Putamen (tissue), 1 donor: ENCODE results near the gene ARHGAP26.

Source experiments
- DNase-seq: peaks from one replicate; pipeline ENCODE4 v3.0.0-alpha.2; 2016; ENCODE audit warnings: low spot score

The ARHGAP26 gene

DNA sequence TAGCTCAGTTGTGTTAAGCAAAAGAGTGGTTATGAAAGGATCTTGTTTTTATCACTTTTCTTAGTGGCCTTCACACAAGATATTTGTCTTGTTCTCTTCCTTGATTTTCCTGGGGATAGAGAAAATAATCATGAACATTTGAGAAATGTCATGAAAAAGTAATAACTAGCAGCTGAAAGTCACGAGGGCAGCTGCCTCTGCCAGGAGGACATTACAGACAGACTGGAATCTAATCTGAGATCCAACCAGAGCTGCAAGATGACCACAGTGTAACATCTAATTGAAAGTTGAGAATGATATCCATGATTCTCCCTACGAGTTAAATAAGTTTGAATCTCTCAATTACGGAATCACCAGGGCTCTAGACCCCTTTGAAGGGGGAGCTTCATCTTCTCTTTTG, 274.9 kb downstream of the ARHGAP26 start:
- no peak for DNase-seq

DNA sequence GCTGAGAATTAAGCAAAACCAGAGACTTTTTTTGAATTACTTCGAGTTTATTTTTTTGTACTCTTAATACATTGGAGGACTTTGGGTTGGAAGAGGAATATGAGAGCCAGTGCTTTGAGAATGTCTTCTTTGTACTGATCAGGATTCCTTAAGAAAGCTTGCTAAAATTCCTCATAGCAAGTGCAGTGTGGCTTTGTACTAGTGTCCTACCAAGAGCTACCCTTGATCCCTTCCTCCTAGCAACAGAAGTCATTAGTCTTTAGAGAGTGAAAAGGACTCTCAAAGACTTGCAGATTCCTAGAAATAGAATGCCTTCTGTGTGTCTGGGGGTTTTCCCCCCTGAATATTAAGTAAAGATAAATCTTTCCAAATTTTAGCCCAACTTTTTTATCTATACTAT, 276.1 kb downstream of the ARHGAP26 start:
- no peak for DNase-seq

DNA sequence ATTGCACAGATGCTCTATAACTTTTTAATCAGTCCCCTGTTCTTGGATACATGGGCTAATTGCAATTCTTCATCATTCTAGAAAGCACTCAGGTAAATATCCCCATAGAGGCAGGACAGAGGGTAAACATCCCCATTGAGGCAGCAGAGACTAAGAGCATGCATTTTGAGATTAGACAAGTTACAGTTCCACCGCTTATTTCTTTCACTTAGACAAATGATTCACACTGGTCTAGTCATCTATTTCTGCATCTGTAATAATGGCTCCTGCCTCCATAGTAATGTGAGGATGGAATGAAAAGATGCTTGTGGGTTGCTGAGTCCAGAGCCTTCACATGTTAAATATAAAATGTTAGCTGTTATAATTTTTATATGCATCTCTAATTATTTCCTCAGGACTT, 276.9 kb downstream of the ARHGAP26 start:
- no peak for DNase-seq

DNA sequence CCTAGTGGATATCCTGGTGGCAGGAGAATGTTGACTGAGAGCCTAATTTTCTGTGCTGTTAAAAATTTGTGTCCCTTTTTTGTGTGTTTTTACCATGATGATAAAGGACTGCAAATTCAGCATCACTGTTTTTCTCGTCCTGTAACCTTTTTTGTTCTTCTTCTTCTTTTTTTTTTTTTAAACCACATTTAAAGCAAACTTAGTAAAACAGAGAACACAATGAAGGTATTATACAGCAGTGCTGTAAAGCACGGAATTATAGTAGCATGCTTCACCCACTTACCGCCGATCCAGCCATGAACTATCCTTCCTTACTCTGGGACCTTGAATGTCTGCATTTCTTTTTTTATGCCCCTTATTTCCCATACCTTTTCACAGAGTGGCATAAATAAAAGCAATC, 280.0 kb downstream of the ARHGAP26 start:
- DNase-seq = no peak

DNA sequence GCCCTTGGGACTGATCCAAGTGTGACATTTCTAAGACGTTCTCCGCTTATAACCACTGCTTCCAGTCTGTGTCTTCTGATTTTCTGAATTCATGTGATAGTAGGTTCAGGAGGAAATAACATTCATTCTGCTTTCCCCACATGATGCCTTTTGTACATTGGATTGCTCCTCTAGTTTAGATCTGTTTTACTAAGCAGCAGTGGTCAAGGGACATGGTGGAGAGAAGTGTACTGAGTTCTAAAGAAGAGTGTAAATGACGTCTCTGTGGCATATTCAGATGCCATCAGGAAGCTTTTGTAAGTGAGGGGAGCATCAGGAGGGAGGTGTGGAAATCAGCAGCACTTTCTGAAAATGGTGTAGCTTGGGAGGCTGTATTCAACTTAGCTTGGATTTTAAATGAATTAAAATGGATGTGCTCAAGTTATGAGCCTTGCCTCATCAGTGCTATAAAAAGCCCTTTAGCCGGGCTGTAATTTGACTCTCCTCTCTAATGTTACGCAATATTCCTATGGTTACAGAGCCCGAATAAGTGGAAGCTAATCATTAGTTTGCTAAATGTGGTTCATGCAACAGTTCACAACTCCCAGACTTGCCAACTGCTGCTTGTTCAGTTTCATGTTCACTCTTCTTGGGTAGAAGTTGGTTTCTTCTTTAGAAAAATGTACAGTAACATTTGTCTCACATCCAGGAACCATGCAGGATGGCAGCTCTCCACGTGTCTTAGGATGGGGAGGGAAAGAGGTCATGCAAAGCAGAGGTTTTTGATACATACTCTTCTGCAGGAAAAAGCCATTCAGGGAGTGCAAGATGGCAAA, 281.3 kb downstream of the ARHGAP26 start:
- DNase-seq = no peak

DNA sequence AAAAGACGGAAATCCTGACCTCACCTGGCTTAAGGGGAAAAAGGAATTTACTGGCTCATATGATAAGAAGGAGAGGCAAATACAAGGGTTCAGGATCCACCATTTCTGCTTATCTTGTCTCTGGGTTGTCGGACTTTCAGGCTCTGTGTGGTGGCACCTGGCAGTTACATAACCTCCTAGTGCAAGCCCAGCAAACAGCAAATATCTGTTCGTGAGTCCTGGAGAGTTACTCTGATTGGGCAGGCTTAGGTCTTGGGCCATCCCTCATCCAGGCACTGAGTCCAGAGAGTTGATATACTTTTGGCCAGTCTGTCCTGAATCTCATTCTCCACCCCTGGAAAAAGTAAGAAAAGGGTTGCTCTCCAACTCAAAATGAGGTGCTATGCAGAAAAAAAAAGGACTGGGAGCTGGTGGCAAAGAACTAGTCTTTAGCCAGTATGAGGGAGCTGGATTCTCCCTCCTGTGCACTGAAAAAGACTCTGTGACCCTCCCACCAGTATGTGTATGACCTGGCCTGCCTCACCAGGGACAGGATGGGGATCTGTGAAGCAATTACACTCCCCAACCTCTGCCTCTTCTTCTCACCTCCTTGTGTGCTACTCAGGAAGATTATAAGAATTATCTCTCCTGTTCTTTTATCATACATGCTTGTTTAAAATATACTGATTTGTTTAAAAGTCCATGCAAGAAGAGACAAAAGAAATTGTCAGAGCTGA, 282.9 kb downstream of the ARHGAP26 start:
- no peak for DNase-seq

DNA sequence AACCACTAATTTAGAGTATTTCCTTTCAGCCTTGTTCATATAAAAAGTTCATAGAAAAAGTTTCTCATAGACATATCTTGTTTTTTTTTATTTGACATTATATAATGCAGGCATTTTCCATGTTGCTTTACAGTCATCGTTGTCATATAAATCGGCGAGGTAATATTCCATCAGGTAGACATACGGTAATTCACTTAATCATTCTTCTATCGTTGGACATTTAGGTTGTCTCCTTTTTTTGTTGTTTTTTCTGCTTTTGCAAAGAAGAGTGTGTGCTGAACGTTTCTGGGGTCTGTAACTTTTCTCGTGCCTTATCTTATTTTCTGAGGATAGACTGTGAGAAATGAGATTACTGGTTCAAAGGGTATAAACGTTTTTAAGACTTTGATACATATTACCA, 283.6 kb downstream of the ARHGAP26 start:
- DNase-seq = no peak

DNA sequence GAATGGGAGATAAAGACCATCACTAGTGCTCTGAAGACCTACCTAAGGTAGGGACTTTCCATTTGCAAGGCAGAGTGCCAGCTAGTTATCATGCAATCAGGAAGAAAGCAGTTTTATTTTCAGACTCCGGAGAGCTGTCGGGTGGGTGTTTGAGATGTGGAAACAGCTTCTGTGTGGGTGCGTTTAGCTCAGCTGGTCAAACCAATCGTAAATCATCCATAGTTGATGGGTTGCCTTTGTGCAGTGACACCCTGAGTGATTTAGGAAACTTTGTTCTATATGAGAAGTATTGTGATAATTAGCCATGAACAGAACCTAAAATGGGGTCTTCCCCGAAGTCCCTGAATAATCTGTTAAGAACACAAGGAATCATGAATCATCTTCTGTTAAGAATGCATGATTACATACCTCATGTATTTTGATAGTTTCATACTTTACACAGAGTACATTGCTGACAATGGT, 284.3 kb downstream of the ARHGAP26 start:
- peak; percentile 54 for DNase-seq

DNA sequence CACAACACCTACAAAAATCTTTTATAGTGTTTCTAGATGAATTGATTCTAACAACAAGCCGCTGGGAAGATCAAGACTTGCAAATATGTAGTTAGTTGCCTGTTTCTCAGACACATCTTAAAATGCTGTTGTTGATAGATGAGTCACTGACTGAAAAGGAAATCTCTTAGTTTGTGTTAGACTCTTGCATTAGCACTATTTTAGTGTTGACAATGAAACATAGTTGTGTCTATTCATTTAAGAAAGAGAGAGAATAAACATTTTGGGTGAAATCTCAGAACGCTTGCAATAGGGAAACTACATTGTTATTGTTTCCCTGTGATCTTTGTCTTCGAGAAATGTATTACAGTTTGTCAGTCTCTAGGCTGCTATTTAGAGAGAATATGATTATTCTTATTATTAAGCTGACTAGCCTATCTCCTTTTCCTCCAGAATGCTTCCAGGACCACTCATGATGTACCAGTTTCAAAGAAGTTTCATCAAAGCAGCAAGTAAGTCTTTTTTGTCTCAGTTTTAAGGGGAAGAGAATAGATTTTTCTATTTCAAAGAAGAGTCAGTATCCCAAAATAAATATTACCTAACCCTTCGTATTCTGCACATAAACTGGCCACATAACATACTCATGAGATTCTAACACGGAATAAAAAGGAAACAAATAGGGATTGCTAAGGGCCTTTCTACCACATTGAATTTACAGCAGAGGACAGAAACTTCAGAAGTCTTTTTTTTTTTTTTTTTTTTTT, 285.6 kb downstream of the ARHGAP26 start:
- DNase-seq = no peak

DNA sequence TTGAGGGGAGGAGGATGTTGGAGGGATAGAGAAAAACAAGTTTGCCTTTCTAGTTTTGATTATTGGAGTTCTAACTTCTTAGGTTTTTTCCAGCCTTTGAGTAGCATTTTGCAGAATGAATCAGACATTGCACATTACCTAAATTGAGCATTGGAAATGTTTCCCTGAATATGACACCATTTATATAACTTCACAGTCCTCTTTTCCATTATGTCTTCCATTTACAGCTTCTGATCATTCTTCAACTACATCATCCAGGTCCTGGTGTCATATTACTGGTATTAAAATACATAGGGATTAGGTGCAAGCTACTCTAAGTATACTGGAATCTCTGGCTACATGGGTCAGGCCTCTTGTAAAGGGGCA, 286.1 kb downstream of the ARHGAP26 start:
- no peak for DNase-seq

DNA sequence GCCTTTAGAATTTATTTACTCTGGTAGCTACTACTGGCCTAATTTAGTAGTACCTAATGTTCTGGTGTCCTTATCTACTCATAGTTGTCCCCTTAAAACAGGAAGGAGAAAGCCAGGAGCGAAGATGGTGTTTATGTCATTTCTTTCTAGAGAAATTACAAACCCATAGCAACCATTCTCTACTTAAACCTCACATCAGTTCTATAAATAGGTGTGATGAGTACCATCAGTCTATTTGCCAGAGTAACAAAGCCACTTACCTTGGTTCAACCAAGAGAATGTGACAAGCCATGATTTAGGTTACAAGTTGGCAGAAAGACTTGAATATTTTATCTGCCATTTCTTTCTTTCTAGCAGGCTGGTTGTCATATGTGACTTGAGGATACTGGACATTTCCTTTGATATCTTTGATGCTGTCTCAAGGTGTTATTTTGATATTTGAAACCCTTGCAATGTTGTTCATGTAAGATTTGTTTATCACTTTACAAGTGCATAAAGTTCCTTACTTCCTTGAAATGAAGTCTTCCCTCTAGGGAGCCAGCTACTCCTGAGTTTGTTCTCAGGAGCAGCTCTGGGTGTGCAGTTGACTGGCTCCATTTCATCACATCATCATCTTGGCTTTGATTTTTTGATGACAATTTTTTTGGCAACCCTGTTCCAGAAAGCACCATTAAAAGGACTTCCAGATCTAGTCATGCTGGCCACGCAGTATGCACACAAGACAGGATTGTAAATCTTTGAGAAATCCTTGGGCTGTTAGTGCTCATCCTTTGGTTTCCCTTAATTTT, 286.8 kb downstream of the ARHGAP26 start:
- DNase-seq = no peak

DNA sequence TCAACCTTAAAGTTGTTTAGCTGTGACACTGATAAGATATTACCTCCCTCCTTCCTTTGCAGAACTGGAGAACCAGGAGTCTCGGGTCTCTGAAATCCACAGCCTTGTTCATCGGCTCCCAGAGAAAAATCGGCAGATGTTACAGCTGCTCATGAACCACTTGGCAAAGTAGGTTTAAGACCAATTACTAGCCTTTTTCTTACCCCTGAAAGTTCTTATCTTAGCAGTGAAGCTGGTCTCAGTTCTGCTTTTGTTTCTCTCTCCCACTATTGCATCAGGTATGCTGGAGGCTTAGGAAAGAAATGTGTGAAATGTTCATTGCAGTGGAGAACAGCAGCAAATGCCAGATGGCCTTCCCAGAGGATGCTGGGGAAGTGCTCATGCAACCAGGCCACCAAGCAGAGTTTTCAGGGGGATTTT, 287.4 kb downstream of the ARHGAP26 start:
- DNase-seq = no peak

DNA sequence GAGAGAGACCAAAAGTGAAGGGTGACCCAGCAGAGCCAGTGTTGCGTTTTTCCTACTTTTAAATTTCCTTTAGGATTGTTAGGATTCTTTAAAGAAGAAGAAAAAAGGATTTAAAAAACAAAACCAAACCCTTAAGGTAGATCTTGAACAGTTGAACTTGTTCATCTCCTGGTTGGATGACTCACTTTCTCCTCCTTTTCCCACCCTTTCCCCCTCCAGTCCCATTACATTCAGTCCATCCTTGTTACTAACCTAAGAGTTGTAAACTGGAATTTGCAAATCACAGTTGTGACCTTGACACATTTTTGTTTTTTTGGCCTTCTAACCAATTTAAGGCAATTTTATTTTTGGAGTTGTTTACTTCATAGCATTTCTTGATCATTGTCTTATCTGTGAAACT, 289.2 kb downstream of the ARHGAP26 start:
- no peak for DNase-seq

DNA sequence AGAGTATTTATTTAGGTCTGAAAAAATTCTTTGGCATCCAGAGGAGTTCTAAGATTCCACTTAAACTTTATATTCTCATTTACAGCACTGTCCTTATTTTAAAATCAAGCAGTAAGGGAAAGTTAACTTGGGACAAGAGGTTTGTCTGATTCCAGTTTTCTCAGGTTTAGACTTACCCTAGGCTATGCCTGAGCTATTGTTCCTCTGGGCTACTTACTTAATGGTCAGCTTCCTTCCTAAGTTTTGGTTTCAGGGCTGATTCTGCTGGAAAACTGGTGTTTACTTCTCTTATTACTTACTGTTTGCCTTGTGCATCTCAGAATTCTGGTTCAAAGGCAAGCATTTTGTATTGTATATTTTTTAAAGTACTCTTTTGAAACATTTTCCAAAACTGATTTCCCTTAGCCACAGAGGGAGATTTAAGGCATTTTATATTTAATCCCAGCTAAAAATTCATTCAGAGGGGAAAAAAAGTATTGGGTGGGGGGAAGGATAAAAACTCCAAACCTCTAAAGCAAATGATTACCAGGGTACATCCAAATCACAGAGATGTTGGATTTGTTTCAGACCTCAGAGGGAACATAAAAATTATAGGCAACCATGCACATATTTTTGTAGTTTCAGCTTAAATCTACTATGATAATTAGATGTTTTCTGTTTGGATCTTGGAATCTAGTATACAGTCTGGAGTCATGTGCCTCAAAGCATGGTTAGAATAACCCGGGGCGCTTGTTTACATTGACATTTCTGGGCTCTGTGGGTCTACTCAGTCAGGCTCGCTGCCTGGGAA, 290.0 kb downstream of the ARHGAP26 start:
- no peak for DNase-seq

DNA sequence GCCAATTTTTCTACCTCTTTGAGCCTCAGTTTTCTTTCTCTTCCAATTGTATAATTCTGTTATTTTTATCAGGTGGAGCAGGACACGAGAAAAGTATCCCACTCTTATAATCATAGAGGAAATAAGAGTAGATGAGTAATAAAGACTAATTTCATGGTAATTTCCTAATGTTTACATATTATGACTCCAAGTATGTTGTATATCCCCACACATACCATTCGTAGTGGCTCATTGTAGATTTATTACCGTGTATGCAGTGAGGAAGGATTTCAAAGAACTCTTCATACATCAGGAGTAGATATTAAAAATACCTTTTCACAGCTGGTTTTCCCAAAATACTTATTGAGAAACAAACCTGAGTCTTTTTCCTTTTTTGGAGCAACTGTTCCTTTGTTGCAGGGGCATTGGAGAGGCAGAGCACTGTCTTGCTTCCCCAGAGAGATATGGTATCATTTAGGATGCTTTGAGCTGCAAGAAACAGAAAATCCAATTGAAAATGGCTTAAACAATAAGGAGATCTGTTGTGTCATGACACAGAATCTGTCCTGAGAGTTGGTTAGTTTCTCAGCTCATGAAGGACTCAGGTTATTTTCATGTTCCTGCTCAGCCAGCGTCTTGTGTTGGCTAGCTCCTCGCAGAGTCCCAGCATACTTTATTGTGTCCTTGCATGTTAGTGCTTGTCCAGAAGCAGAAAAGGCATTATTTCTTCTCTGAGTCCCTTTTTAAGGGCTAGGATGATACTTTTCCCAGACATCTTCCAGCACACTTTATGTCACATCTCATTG, 291.2 kb downstream of the ARHGAP26 start:
- no peak for DNase-seq

DNA sequence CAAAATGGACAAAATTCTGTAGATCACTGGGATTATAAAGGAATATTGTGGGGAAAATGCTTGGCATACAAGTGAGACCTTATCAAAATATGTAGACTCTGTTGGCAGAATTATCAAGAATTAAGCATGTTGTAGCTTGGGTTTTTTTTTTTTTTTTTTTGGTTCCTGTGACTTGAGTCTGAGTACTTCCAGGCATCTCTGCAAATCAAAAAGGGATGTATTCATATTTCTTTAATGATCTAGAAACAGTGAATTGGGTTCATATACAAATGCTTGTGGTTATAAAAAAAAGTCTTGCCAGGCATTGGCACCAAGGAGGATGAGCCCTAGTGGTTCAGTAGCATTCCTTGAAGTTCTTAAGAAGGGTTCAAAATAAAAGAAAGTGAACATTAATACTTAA, 292.2 kb downstream of the ARHGAP26 start:
- DNase-seq = no peak

DNA sequence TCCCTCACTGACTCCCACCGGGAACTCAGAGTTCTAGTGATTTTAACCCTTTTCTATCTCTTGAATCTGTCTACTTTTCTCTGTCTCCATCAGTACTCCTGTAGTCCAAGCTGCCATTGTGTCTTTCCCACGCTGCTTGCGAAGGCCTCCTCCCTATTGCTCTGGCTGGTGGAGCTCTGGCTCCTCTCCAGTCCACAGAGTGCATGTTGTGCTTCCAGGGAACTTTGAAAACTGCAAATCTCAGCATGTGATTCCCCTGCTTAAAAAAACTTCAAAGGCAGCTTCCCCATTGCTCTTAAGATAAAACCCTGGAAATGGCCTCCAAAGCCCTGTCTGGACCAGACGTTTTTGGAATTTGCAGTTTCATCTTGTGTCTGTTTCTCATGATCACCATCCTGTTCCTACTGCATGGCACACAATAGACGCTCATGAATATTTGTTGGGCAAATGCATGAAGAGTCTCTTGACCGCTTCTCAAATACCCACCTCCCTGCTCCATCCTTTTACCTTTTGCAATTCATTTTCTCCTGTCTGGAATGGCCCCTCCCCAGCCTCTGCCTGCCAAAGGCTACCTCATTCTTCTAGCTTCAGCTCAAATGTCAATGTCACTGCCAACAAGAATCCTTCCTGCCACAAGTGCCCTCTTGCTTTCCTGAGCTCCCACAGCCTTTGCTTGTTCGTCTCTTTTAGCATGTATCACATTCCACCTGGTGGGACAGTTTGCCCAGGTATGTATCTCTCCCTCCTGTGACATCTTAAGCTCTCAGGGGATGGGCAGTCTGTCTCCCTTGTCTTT, 293.2 kb downstream of the ARHGAP26 start:
- peak; percentile 52 for DNase-seq

DNA sequence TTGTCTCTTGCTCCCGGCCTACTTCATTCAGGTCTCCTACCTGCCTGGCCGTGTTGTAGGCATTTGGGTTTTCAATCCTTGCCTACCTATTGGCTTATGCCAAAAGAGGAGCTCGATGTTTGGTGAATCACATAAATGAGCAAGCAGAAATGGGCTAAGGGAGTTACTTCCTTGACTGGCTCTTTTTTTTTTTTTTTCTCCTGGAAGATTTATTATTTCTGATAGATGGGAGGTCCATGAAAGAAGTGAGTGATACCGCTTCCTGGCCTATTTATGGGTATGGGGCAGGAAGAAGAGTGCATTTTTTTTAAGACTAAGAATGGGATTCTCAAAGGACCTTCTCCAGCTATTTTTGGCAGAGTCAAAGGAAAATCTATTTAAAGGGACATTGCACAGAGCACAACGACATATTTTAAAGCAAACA, 294.1 kb downstream of the ARHGAP26 start:
- no peak for DNase-seq

DNA sequence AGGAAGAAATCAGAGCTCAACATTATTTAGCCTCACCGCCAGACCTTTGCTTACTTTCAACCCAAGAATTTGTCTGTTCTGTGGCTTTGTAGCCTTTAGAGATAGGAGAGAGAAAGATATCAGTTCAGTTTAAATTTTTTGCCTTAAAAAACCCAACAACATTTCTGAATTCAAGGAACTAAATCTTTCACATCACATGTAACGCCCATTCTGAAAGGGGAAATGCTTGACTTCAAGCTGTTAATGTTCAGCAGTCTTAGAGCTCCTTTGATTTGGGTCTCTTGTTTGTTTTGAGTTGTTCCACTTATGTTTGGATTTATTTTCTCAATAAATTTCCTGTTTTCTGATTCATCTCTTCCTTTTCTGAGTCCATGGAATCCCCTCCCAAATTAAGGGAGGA, 294.5 kb downstream of the ARHGAP26 start:
- no peak for DNase-seq
